Fibroblast of lung (primary cell): ENCODE measurements around the gene SLC38A10. TPM values are rescaled to one million over a fixed set of nuclear protein-coding genes. Genes with fewer than 3 reads are reported as not detected.
A peak's percentile ranks its signal among the peaks of the same experiment; 100 is the strongest.

Experiments
- DNase-seq, 2 donors: peaks; one replicate each; pipeline versions ENCODE4 v3.0.0 to v3.0.0-alpha.2; 2010; ENCODE audit warnings: low read depth in 2 of 2
- H2AFZ ChIP-seq: 2 replicates; pipeline ENCODE4 v1.5.1; 2012; ENCODE audit warnings: low read length, control low read depth, inconsistent platforms
- H3K27ac ChIP-seq: 2 replicates; pipeline ENCODE4 v1.5.1; 2011; ENCODE audit warnings: low read length, control low read depth; ENCODE audit not compliant: insufficient read depth
- H3K27me3 ChIP-seq: 2 replicates; pipeline ENCODE4 v1.5.1; 2011; ENCODE audit warnings: mild to moderate bottlenecking, low read length; ENCODE audit not compliant: control insufficient read depth, insufficient read depth
- H3K36me3 ChIP-seq: 2 replicates; pipeline ENCODE4 v1.5.1; 2011; ENCODE audit warnings: low read length; ENCODE audit not compliant: control insufficient read depth, insufficient read depth
- H3K4me1 ChIP-seq: 2 replicates; pipeline ENCODE4 v1.5.1; 2011; ENCODE audit warnings: low read length; ENCODE audit not compliant: control insufficient read depth, insufficient read depth; ENCODE audit errors: extremely low read depth
- H3K4me2 ChIP-seq: 2 replicates; pipeline ENCODE4 v1.5.1; 2011; ENCODE audit warnings: low read length, control low read depth; ENCODE audit not compliant: insufficient read depth; ENCODE audit errors: extremely low read depth
- H3K4me3 ChIP-seq, 4 experiments: fragments of 200-600 bp in 1 of 4; sonication (generic) in 1 of 4; replicated peaks in 1 of 4; 2 replicates each; pipeline ENCODE4 v1.5.1; 2011 to 2016; ENCODE audit warnings: low read length in 4 of 4, low read depth in 3 of 4, mild to moderate bottlenecking in 3 of 4, control low read depth in 2 of 4, inconsistent platforms in 1 of 4, mixed read lengths in 1 of 4; ENCODE audit not compliant: insufficient read depth in 1 of 4; ENCODE audit errors: control extremely low read depth in 1 of 4
- H3K79me2 ChIP-seq: 2 replicates; pipeline ENCODE4 v1.5.1; 2012; ENCODE audit warnings: mild to moderate bottlenecking, low read length, inconsistent platforms; ENCODE audit not compliant: control insufficient read depth, insufficient read depth
- H3K9ac ChIP-seq: 2 replicates; pipeline ENCODE4 v1.5.1; 2011; ENCODE audit warnings: mild to moderate bottlenecking, low read length, control low read depth; ENCODE audit not compliant: insufficient read depth
- H3K9me3 ChIP-seq: 2 replicates; pipeline ENCODE4 v1.5.1; 2012; ENCODE audit warnings: low read depth, low read length; ENCODE audit not compliant: control insufficient read depth, insufficient read depth
- H4K20me1 ChIP-seq: 2 replicates; pipeline ENCODE4 v1.5.1; 2011; ENCODE audit warnings: low read length; ENCODE audit not compliant: control insufficient read depth, insufficient read depth; ENCODE audit errors: extremely low read depth
- EZH2 ChIP-seq: IDR thresholded peaks from 2 replicates; pipeline ENCODE4 v1.5.1; 2012; ENCODE audit warnings: low read length, control low read depth, mild to moderate bottlenecking; ENCODE audit errors: missing control alignments
- polyA plus RNA-seq, 2 donors: library from polyadenylated mRNA; depleted of rRNA in 1 of 2; stranded (reverse) in 1 of 2; unstranded in 1 of 2; fragments of >200 nt; gene quantifications; 2 replicates each; pipeline ENCODE4 v1.2.1, GENCODE V29; 2011 to 2012; ENCODE audit warnings: missing spikeins in 1 of 2
- total RNA-seq: library from RNA; depleted of rRNA; stranded (reverse); fragments of >200 nt; gene quantifications from 2 replicates; pipeline ENCODE4 v1.2.1, GENCODE V29; 2014
- TF ChIP-seq, protein P1 (sequence below), 2 donors: IDR thresholded peaks in 1 of 2; conservative IDR thresholded peaks in 1 of 2; 1 replicate in 1 of 2; 2 replicates in 1 of 2; pipeline ENCODE4 v1.5.1; 2011 to 2012; ENCODE audit warnings: low read length in 2 of 2, control low read depth in 1 of 2, inconsistent platforms in 1 of 2, low read depth in 1 of 2, mild to moderate bottlenecking in 1 of 2

Gene SLC38A10
- total and polyA plus RNA-seq, 2 donors (not counting 1 experiment from before 2014, with no cell fraction given), result 23.6 to 53.2 TPM

DNA sequence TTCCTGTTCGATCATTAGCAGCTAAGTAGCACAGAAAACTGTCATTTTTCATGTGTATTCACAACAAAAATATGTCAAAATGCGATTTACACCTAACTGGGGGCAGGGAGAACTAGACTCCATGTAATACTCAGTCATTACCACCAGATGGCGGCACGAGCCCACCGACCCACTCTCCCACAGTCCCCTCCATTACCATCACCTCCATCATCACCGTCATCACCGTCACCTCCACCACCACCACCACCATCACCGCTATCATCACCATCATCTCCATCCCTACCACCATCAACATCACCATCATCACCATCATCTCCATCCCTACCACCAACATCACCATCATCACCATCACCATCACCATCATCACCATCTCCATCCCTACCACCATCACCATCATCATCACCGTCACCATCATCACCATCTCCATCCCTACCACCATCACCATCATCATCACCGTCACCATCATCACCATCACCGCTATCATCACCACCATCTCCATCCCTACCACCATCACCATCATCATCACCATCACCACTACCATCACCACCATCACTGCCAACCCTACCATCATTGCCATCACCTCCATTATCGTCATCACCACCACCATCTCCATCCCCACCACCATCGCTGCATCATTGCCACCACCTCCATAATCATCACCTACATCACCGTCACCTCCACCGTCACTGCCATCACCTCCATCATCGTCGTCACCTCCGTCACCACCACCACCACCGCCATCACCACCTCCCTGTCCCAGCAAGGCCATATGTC is 41.6 kb downstream of the SLC38A10 start:
- no peaks in the 10 kb centered on the region for H3K9me3 ChIP-seq
- no peaks in the 10 kb centered on the region for H3K27me3 ChIP-seq
- H3K79me2 ChIP-seq, result peaks cover 6% of the 10 kb centered on the region
- H3K4me3 ChIP-seq, result no peak overlapping the region
- no peaks in the 10 kb centered on the region for H4K20me1 ChIP-seq
- no peak overlapping the region for H3K27ac ChIP-seq
- H2AFZ ChIP-seq, result no peak overlapping the region
- no peaks in the 10 kb centered on the region for H3K4me1 ChIP-seq
- H3K36me3 ChIP-seq, result peaks cover 12% of the 10 kb centered on the region
- no peak overlapping the region for H3K4me2 ChIP-seq
- TF ChIP-seq, protein P1, sequence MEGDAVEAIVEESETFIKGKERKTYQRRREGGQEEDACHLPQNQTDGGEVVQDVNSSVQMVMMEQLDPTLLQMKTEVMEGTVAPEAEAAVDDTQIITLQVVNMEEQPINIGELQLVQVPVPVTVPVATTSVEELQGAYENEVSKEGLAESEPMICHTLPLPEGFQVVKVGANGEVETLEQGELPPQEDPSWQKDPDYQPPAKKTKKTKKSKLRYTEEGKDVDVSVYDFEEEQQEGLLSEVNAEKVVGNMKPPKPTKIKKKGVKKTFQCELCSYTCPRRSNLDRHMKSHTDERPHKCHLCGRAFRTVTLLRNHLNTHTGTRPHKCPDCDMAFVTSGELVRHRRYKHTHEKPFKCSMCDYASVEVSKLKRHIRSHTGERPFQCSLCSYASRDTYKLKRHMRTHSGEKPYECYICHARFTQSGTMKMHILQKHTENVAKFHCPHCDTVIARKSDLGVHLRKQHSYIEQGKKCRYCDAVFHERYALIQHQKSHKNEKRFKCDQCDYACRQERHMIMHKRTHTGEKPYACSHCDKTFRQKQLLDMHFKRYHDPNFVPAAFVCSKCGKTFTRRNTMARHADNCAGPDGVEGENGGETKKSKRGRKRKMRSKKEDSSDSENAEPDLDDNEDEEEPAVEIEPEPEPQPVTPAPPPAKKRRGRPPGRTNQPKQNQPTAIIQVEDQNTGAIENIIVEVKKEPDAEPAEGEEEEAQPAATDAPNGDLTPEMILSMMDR (conservative IDR thresholded peaks at IDR 0.05 in 1 of 2, IDR thresholded peaks at IDR 0.05 in 1 of 2; ENCODE audit: low read depth in 1 of 2, low read length in 2 of 2), result peak; percentile 64 to 65
- no peak for TF ChIP-seq EZH2
- DNase-seq, result peak; percentile 10 to 40
- H3K9ac ChIP-seq, result no peak overlapping the region

DNA sequence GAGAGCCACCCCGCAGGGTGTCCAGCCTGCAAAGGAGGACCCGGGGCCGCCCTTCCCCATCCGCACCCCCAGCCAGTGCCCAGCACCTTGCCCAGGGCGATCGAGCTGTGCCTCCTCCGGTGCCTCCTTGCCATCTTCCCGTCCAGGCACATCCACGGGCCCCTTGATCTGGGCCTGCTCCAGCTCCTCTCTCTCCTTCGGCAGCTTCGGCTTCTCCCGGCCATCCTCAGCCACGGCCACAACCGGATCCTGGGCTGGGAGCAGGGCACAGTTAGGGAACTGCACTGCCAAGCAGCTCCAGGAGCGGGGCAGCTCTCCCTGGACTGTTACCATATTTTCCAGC is 42.1 kb downstream of the SLC38A10 start:
- Histone ChIP-seq H3K4me2 (no peak overlapping the region), H3K9me3 (no peaks in the 10 kb centered on the region), H2AFZ (no peak overlapping the region), H3K4me1 (no peaks in the 10 kb centered on the region), H3K4me3 (no peak overlapping the region), H3K36me3 (peaks cover 10% of the 10 kb centered on the region), H3K79me2 (peaks cover 6% of the 10 kb centered on the region), H3K9ac (no peak overlapping the region), H4K20me1 (no peaks in the 10 kb centered on the region), H3K27me3 (no peaks in the 10 kb centered on the region), H3K27ac (no peak overlapping the region)
- no peak for DNase-seq
- no peak for TF ChIP-seq EZH2
- TF ChIP-seq, protein P1 (conservative IDR thresholded peaks at IDR 0.05 in 1 of 2, IDR thresholded peaks at IDR 0.05 in 1 of 2; ENCODE audit: low read depth in 1 of 2, low read length in 2 of 2), result no peak

DNA sequence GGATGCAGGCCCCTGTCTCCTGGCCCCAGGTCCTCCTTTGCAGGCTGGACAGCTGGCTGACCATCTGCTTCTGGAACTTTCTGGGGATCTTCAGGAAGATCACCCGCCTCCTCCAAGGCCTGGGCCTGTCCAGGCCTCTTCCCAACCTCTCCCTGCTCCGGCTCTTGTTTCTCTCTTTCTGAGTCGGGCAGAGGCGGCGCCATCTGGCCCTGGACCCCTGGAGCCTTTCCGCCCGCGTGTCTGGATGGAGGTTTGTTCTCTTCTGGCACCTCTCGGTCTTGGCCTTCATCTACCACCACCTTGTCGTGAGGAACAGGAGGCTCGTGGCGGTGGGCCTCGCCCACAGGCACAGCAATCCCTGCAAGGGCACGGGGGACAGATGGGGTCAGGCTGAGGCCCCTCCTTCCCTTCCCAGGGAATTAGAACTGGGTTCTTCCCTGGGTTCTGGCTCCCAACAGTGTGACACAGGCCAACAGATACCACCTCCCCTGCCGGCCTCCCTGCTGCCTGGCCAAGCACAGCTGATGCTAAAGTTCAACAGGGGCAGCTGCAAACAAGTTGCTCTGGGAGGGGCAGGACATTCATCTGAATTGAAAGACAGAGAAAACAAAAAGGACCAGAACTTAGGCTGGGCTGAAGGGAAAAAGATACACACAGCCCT is 42.7 kb downstream of the SLC38A10 start:
- Histone ChIP-seq H3K9me3 (no peaks in the 10 kb centered on the region), H3K27ac (no peak overlapping the region), H4K20me1 (no peaks in the 10 kb centered on the region), H3K4me1 (no peaks in the 10 kb centered on the region), H3K9ac (no peak overlapping the region), H3K36me3 (peaks cover 9% of the 10 kb centered on the region), H3K79me2 (peaks cover 6% of the 10 kb centered on the region), H2AFZ (no peak overlapping the region), H3K4me3 (no peak overlapping the region), H3K27me3 (no peaks in the 10 kb centered on the region), H3K4me2 (no peak overlapping the region)
- no peak for DNase-seq
- TF ChIP-seq, protein P1 (conservative IDR thresholded peaks at IDR 0.05 in 1 of 2, IDR thresholded peaks at IDR 0.05 in 1 of 2; ENCODE audit: low read depth in 1 of 2, low read length in 2 of 2), result no peak
- TF ChIP-seq EZH2, result no peak
